HL-60 (cell line): ENCODE measurements around the gene TM9SF3.

ENCODE experiments used
- DNase-seq, 2 experiments: peaks; one replicate each; pipeline ENCODE4 v3.0.0-alpha.2; 2010 to 2020; ENCODE audit warnings: low read depth in 1 of 2, low spot score in 1 of 2
- H3K27ac ChIP-seq: fragments of 250-450 bp; sonication (Bioruptor Pico); replicated peaks from 2 replicates; pipeline ENCODE4 v1.5.1; 2020; ENCODE audit warnings: mild to moderate bottlenecking, moderate library complexity
- H3K27me3 ChIP-seq: fragments of 250-450 bp; sonication (Bioruptor Pico); 2 replicates; pipeline ENCODE4 v1.5.1; 2021; ENCODE audit warnings: mild to moderate bottlenecking, moderate library complexity; ENCODE audit not compliant: insufficient read depth, poor library complexity, severe bottlenecking
- H3K4me3 ChIP-seq: replicated peaks from 2 replicates; pipeline ENCODE4 v1.5.1; 2011; ENCODE audit warnings: mild to moderate bottlenecking, control low read depth, low read length; ENCODE audit not compliant: insufficient read depth
- CTCF ChIP-seq: IDR thresholded peaks from one replicate; pipeline ENCODE4 v1.5.1; 2011; ENCODE audit warnings: low read length, control low read depth, inconsistent platforms; ENCODE audit not compliant: insufficient read depth
- GABPA ChIP-seq: IDR thresholded peaks from 2 replicates; pipeline ENCODE4 v1.6.1; 2012; ENCODE audit warnings: low read depth
- POLR2AphosphoS5 ChIP-seq: IDR thresholded peaks from 2 replicates; pipeline ENCODE4 v1.6.1; 2012; ENCODE audit warnings: low read depth
- REST ChIP-seq: IDR thresholded peaks from 2 replicates; pipeline ENCODE4 v1.6.1; 2012; ENCODE audit warnings: low read depth; ENCODE audit not compliant: insufficient replicate concordance
- SPI1 ChIP-seq: IDR thresholded peaks from 2 replicates; pipeline ENCODE4 v1.6.1; 2012; ENCODE audit warnings: low read depth, mild to moderate bottlenecking, borderline replicate concordance

TM9SF3 gene

GRCh38 chr10:96626795-96627194, 40.0 kb upstream of the TM9SF3 start:
- no peak overlapping the region for H3K4me3 ChIP-seq
- no peak for DNase-seq
- TF ChIP-seq SPI1 (no peak), POLR2AphosphoS5 (no peak), CTCF (no peak), REST (no peak), GABPA (no peak)
- no peaks in the 10 kb centered on the region for H3K27me3 ChIP-seq
- H3K27ac ChIP-seq: no peak overlapping the region

GRCh38 chr10:96625173-96625572, 38.4 kb upstream of the TM9SF3 start:
- no peaks in the 10 kb centered on the region for H3K27me3 ChIP-seq
- no peak overlapping the region for H3K27ac ChIP-seq
- no peak for DNase-seq
- TF ChIP-seq POLR2AphosphoS5 (no peak), CTCF (no peak), GABPA (no peak), SPI1 (no peak), REST (no peak)
- H3K4me3 ChIP-seq: no peak overlapping the region

- no peaks in the 10 kb centered on the region for H3K27me3 ChIP-seq
- no peak overlapping the region for H3K27ac ChIP-seq
- no peak overlapping the region for H3K4me3 ChIP-seq
- no peak for TF ChIP-seq REST
- no peak for TF ChIP-seq SPI1
- no peak for TF ChIP-seq CTCF
- no peak for TF ChIP-seq GABPA
- no peak for TF ChIP-seq POLR2AphosphoS5
- DNase-seq: no peak
Measured at GRCh38 chr10:96622013-96622787, 35.4 kb upstream of the TM9SF3 start.
